Activated CD4-positive, alpha-beta T cell treated with anti-CD3 and anti-CD28 coated beads for 48 hours (primary cell): ENCODE results near the gene COL8A1.
"Not testable (repeated sequence)": the region's sequence is repeated elsewhere in the genome, so short reads cannot be mapped to it uniquely, and the experiment has no call there.

Experiments used
- DNase-seq: peaks from one replicate; pipeline ENCODE4 v3.0.0-alpha.2; 2020

The COL8A1 gene

GRCh38 chr3:99817047-99817436 is 178.6 kb downstream of the COL8A1 start:
- DNase-seq: peak; percentile 25

- DNase-seq: peak; percentile 98
Observed at GRCh38 chr3:99817437-99818240, 179.2 kb downstream of the COL8A1 start, which contains the start of gene CMSS1. TSS of gene CMSS1 (plus strand) at chr3:99817862.

- DNase-seq: no peak
Observed at GRCh38 chr3:99818818-99819217, 180.4 kb downstream of the COL8A1 start.

- no peak for DNase-seq
Observed at GRCh38 chr3:99823723-99824711, 185.6 kb downstream of the COL8A1 start.

GRCh38 chr3:99825004-99825640 is 186.7 kb downstream of the COL8A1 start:
- DNase-seq: no peak

GRCh38 chr3:99829844-99830243 is 191.4 kb downstream of the COL8A1 start:
- DNase-seq: no peak

GRCh38 chr3:99833617-99834205 is 195.3 kb downstream of the COL8A1 start:
- no peak for DNase-seq

GRCh38 chr3:99834211-99834957 is 196.0 kb downstream of the COL8A1 start:
- DNase-seq: no peak

GRCh38 chr3:99836681-99837080 is 198.3 kb downstream of the COL8A1 start:
- no peak for DNase-seq

GRCh38 chr3:99837715-99838114 is 199.3 kb downstream of the COL8A1 start:
- DNase-seq: no peak

- no peak for DNase-seq
Observed at GRCh38 chr3:99838755-99839154, 200.4 kb downstream of the COL8A1 start.

GRCh38 chr3:99839613-99840012 is 201.2 kb downstream of the COL8A1 start:
- no peak for DNase-seq

GRCh38 chr3:99841949-99842348 is 203.6 kb downstream of the COL8A1 start:
- not testable (repeated sequence) for DNase-seq

GRCh38 chr3:99842826-99843589 is 204.6 kb downstream of the COL8A1 start:
- DNase-seq: no peak

GRCh38 chr3:99843590-99844258 is 205.3 kb downstream of the COL8A1 start:
- DNase-seq: no peak

GRCh38 chr3:99845331-99845730 is 206.9 kb downstream of the COL8A1 start:
- no peak for DNase-seq

- no peak for DNase-seq
Observed at GRCh38 chr3:99845999-99846398, 207.6 kb downstream of the COL8A1 start.

GRCh38 chr3:99846477-99847160 is 208.2 kb downstream of the COL8A1 start:
- no peak for DNase-seq

- DNase-seq: no peak
Observed at GRCh38 chr3:99848433-99848832, 210.0 kb downstream of the COL8A1 start.
